AG08395 (cell line): Measurements from ENCODE around the gene BASP1.
"Not testable (repeated sequence)": the region's sequence is repeated elsewhere in the genome, so short reads cannot be mapped to it uniquely, and the experiment has no call there.

Experiments used
- DNase-seq: peaks from one replicate; pipeline ENCODE4 v3.0.0; 2012; ENCODE audit warnings: mixed read lengths, low spot score

The BASP1 gene

DNA sequence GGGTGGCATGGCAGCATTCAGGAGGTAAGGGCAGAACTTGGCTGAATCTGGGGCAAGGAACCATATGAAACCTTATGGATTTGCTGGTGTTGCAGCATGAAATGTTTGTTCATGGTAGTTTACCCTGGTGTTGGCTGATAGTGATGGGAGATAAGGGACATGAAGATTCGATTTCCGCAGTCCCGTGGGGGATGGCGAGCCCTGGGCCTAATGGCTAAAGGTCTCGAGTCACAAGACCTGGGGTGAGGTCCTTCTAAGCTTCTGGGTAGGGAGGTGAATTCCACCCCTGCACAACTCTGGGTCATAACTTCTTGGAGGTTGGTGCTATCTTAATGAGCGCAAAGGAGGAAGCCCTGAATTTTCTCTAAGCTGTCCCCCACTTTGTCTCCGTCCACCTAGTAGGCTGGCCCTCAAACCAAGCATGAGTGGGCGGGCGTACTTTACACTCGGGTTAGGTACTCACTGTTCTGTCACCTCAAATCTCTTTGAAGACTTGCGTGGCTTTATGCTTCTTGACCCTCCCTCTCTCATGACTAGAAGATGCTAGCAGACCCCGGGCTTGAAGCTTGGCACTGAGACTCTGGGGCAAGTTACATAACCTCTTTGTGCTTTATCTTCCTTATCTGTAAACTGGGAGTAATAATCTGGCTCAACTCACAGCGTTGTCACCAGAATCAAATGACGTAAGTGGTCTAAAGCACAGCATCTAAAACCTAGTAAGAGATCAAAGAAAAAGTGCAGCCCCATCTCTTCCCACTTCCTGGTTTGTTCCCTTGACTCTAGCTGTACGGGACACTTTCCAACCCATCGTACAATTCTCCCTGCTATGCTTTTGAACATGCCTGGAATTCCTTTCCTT, 72.5 kb downstream of the BASP1 start:
- DNase-seq: peak; percentile 52

DNA sequence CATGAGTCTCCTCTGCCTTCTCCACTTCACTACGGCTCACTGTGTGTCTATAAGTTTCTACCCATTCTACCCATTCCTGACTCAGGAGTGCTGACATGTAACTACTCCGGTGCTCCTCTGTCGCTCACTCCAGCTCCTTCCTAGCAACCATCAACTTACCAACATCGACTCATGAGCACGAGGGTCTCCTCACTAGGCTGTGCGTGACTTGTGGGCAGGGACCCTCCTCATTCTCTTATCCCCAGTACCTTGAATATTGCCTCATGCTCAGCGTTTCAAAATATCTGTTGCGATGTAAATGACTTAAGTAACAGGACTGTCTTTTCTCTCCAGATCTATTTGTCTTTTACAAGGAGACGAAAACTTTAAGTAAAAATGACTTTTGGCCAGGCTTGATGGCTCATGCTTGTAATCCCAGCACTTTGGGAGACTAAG, 73.1 kb downstream of the BASP1 start:
- no peak for DNase-seq

DNA sequence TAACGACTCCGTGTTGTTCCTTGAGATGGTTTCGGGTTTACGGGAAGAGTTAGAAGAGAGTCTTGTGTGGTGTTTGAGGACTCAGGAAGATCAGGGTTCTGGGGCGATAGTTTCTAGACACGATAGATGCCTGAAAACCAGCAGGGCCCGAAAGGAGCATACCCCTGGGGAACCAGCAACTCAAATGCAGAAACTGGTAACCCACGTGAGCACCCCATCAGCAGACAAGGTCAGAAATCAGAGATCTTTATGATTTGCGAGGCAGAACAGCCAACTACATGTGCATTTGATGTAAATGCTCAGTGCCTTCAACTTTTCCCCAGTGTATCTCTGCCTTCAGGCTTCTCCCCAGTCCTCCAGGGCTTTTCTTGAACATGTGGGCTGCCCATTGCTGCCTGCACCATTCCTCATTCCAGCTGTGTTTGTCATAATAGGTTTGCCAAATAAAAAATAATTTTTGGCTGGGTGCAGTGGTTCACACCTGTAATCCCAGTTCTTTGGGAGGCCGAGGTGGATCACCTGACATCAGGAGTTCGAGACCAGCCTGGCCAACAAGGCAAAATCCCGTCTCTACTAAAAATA, 75.1 kb downstream of the BASP1 start:
- DNase-seq: no peak

DNA sequence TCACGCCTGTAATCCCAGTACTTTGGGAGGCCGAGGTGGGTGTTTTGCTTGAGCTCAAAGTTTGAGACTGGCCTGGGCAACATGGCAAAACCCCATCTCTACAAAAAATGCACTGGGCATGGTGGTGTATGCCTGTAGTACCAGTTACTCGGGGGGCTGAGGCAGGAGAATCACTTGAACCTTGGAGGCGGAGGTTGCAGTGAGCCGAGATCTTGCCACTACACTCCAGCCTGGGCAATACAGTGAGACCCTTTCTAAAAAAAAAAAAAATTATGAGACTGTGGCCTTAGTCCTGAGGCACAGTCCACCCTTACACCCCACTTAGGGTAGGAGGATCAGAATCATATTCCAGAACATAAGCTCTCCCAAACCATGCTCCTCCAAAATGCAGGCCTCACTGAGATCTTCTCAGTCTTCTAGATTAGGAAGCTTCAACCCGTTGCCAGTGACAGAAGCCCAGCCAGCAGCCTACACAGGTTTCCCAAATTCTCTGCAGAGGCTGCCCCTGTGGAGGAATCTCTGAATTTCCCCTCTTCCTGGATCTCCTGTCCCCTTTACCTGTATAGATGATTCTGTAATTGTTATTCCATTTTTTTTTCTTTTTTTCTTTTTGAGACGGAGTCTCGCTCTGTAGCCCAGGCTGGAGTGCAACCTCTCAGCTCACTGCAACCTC, 77.3 kb downstream of the BASP1 start:
- DNase-seq: no peak

DNA sequence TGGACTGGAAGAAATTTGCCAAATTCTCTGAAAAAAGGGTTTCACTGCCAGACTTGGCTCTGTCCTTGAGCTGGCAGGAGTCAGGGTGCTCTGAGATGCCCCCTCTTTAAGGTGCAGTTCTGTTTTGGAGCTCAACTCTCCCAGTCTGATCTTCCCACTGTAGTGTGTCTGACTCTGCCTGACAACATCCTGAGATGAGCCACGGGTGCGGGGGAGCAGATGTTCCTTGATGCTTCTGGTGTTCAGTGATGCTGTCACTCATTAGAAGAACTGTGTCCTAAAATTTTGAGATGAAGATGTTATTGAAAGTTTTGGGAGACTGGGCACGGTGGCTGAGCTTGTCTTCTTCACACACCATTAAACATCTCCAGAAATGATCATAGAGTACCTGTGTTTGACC, 78.2 kb downstream of the BASP1 start:
- DNase-seq: no peak

DNA sequence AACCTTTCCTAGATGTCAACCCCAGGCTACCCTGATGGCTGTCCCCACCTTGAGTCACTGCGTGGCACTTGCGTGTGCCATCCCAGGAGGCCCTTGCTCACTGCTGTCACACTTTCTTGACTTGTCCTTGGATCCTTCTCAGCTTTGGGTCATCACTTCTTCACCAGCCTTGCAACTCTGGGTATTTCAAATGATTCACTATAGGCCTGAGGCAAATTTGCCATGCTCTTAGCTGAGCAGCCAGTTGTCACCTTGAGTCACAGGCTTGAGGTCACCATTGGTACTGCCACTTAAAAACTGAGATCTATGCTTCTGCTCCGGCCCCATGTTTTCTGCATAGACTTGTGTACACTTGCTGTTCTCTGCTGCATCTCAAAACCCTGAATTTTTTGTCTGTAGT, 84.7 kb downstream of the BASP1 start:
- no peak for DNase-seq

DNA sequence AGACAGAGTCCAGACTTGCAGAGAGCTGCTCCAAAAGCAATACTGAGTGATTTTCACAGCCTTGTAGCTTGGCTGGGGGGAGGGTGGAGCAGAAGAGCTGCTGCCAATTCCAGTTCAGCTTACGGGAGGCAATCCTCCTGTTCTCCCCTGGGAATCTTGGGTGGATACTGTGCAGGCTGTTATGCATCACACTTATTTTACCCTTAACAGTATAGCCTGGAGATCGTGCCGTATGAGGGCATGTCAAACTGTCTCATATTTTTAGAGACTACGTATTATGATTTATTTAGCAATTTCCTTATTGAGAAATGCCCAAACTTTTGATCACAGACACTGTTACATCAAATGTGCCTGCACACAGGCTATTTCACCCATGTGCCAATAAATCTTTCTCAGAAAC, 85.2 kb downstream of the BASP1 start:
- peak; percentile 27 for DNase-seq

DNA sequence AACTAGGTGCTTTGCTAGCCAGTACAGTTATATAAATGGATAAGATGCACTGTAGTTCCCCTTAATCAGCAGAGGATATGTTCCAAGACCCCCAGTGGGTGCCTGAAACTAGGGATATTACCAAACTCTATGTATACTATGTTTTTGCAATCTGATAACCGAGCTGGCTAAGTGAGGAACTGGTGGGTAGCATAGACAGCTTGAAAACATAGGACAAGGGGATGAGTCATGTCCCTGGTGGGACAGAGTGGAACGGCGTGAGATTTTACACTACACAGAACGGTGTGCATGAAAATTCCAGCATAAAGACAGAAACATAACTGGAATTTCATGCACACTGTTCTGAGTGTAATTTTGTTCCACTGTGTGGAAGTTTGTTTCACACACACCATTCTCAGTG, 86.9 kb downstream of the BASP1 start:
- DNase-seq: no peak

DNA sequence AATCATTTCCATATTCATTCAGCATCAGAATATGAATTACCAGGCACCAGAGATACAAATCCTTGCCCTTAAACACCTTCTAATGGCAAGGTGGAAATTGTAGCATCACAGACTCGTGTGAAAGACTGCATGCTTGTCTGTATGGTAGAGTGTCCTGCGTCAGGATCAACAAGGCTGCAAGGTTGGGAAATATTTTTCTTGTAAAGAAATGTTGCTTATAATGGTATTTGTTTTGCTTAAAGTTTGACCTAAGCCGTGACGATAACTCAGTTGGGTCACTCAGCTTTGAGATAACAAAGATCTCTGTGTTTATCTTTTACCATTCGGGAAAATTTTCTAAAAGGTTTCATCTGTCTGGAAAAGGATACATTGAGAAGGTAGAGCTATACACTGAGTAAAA, 87.6 kb downstream of the BASP1 start:
- no peak for DNase-seq

DNA sequence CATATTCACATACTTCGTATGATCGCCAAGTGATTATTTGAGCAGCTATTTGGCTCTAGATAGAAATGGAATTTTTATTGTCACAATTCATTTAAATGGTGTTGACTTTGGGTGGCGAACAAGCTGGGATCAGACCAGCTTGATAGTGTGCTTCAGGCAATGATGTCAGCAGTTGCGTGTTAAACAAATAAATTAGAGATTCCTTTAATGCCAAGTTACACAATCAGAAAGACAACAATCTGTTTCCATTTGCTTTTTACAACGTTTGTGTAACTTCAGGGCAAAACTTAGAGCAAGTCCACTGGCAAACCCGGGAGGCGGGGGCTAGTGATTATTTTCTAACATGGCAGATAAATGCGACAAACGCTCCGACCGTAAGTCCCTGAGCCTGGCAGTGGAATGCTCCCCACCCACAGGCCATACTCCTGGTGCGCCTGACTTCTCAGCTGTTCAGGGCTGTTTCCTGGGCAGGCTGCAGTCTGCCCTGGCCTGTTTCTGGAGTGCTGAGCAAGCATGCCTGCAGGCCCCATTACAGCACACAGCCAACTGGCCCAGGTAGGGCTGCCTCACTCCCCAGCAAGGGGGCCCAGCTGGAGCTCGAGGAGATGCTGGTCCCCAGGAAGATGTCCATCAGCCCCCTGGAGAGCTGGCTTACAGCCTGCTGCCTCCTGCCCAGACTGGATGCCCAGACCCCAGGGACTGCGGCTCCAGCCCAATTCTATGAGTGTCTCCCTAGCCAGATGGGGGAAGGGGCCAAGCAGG, 88.7 kb downstream of the BASP1 start:
- DNase-seq: no peak

DNA sequence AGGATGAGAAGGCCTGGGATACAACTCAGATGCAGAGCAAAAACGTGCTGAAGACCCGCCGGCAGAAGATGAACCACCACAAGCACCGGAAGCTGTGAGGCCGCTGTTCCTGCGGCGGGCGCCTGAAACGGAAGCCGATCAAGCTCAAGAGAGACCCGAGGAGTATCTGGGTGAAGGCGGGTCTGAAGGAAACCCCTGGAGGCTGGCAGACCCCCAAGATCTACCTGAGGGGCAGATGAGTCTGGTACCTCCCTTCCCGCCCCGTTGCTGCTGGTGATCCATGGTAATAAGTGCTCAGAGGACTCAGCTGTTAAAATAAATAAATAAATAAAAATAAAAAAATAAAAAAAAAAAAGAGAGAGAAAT, 89.3 kb downstream of the BASP1 start:
- DNase-seq: no peak

DNA sequence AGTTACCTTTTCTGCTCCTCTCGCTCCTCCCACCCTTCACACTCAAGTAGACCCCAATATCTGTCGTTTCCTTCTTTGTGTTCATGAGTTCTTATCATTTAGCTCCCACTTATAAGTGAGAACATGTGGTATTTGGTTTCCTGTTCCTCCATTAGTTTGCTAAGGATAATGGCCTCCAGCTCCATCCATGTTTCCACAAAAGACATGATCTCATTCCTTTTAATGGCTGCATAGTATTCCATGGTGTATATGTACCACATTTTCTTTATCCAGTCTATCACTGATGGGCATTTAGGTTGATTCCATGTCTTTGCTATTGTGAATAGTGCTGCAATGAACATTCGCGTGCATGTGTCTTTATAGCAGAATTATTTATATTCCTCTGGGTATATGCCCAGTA, 90.0 kb downstream of the BASP1 start:
- not testable (repeated sequence) for DNase-seq

DNA sequence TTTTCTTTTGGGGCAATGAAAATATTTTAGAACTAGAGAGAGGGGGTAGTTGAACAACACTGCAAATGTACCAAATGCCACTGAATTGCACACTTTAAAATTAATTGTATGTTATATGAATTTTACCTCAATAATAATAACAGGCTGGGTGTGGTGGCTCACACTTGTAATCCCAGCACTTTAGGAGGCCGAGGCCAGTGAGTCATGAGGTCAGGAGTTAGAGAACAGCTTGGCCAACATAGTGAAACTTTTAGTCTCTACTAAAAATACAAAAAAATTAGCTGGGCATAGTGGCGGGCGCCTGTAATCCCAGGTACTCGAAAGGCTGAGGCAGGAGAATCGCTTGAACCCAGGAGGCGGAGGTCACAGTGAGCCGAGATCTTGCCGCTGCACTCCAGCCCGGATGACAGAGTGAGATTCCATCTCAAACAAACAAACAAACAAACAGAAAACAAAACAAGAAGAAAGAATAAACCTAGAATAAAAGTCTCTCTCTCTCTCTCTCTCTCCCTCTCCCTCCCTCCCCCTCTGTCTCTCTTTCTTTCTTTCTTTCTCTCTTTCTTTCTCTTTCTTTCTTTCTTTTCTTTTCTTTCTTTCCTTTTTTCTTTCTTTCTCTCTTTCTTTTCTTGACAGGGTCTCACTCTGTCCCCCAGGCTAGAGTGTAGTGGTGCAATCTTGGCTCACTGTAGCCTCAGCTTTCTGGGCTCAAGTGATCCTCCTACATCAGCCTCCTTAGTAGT, 91.1 kb downstream of the BASP1 start:
- DNase-seq: no peak

DNA sequence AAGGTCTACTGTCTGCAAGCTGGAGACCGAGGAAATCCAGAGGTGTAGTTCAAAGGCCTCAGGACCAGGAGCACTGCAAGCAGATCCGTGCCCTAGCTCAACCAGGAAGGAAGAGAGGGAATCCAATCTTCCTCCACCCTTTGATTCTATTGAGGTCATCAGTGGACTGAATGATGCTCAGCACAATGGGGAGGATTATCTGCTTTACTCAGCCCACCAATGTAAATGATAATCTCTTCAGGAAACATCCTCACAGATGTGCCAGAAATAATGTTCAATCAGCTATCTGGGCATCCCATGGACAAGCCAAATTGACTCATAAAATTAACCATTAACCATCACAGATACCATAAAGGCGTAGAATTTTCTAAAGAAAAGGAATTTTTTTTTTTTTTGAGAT, 92.0 kb downstream of the BASP1 start:
- DNase-seq: no peak

DNA sequence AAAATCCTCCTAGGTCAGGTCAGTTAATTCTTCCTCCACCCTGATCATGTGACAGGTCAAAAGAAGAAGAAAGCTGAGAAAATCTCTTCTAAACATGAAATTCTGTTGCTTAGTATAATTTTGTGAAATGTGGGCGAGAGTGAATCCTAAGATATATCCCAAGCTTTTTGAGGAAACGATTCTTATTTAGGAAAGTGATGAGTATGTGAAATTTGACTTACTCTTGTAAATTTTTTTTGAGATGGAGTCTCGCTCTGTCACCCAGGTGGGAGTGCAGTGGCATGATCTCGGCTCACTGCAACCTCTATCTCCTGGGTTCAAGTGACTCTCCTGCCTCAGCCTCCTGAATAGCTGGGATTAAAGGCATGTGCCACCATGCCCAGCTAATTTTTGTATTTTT, 93.1 kb downstream of the BASP1 start:
- not testable (repeated sequence) for DNase-seq

DNA sequence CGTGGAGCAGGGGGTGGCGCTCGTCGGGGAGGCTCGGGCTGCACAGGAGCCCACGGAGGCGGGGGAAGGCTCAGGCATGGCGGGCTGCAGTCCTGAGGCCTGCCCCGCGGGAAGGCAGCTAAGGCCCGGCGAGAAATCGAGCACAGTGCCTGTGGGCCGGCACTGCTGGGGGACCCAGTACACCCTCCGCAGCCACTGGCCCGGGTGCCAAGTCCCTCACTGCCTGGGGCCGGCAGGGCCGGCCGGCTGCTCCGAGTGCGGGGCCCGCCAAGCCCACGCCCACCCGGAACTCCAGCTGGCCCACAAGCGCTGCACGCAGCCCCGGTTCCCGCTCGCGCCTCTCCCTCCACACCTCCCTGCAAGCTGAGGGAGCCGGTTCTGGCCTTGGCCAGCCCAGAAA, 94.4 kb downstream of the BASP1 start:
- not testable (repeated sequence) for DNase-seq

DNA sequence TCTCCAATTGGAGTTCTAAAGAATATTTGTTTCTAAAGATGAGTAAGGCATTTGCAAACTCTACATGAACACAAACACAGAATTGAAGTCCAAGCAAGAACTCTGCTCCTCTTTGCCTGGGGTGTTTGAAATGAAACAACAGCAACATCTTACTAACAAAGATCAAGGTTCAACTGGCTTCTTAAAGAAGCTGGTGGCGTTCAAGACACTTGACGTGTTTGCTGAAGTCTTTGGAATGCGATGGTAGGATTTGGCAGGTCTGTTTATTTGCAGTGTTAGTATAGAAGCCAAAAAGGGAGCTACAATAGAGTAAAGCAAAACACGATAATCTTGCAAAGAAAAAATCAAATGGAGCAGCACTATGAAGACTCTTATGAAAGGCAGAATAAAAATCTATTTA, 94.9 kb downstream of the BASP1 start:
- no peak for DNase-seq

DNA sequence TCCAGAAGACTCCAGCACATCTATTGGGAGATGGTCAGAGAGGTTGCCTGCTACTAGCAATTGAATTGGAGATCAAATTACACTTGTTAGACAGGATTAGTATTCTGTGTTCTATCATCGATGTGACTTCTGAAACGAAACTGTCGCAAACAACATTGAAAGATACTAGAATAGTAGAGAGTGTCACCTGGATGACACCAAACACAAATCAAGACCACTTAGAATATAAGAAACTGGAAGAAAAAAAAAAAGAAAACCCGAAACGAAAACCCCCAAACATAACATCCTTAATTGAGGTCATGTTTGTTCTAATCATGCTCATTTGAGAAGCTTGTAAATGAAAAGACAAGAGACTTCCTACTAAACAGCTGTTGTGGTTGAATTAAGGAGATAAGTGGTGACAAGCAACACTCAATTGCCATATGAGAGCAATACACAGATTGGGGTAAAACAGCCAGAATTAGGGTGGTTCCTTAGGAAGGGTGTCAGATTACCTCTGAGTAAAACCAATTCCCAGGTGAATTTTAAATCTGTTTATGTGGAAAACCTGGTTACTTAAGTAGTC, 97.6 kb downstream of the BASP1 start:
- DNase-seq: no peak

DNA sequence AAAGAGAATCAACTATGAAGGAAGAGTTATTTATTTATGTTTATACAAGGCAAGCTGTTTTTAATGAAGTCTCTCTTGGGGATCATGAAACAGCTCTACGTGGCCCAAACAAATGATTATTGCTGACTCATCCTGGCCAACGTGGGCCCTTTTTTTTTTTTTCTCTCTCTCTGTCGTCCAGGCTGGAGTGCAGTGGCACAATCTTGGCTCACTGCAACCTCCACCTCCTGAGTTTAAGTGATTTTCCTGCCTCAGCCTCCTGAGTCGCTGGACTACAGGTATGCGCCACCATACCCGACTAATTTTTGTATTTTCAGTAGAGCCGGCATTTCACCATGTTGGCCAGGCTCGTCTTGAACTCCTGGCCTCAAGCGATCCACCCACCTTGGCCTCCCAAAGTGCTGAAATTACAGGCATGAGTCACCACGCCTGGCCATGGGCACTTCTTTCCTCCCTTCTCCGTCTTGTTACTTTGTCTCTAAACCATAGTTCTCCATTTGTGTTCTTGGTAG, 98.3 kb downstream of the BASP1 start:
- DNase-seq: peak; percentile 44

DNA sequence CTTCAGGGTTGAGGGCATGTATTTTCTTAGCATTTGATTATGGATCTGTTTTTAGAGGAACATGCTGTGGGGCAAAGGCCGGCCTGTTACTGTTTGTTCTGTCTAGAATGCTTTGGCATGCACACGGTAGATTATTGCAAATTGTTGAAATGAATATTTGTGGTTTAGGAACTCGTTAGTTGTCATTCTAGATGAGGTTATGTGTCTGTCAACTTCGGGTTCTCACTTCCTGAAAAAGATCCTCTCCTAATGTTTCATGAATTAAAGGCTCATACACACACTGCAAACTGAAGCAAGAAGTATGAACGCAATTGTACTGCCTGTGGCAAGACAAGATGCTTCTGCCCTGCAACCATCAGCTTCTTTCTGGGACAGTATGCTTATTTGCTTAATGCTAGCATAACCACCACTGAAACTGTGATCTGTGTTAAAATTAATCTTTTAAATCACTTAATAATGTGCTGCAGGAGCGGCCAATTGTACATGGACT, 99.6 kb downstream of the BASP1 start:
- DNase-seq: no peak

DNA sequence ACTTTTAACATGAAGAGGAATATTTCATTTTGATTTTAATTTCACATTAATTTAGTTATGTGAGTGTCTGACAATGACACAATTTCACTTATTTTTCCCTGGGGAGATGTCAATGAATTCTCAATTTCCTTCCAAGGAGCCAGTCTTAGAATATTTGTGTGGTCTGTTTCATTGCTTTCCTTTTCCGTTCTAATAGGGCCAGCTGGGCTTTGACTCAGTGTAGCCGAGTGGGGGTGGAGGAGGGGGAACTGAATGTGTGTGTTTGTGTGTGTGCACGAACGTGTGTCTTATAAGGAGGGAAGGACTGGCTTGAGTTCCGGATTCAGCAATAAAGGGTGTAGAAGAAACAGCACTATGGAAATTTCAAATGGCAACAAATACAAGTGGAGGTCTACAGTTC, 100.0 kb downstream of the BASP1 start:
- no peak for DNase-seq
